GM12872 (cell line): Measurements from ENCODE around the gene KLLN.
A peak's percentile ranks its signal among the peaks of the same experiment; 100 is the strongest.

Experiments
- TF ChIP-seq, protein P1 (sequence below): IDR thresholded peaks from 3 replicates; pipeline ENCODE4 v1.5.1; 2011; ENCODE audit warnings: low read depth, mild to moderate bottlenecking, low read length, moderate library complexity; ENCODE audit not compliant: insufficient read depth

Gene KLLN

DNA sequence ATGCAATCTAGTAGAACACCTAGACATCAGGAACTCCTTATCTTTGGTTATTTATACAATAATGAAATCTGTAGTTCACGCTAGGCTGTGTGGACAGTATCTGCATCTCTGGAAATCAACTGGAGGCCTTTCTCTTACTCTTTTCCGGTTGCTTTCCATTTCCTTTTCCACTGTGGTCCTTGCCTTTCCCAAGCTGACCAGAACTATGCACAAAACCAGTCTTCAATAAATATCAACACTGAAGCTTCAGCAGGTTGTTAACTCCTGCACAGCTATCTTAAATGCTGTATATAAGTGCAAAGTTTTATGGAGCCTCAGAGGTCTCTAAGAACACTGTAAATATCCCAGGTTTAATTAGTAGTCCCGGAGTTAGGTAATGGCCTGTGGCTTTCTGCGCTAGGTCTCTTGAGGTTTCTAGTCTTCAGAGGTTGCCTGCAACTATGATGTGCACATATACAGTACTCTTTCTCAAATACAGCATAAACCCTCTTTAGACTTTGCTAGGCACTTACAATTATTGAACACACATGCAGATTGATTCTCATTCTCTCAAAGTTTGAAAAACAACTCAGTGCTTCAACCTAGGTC is 2.4 kb downstream of the KLLN start:
- TF ChIP-seq, protein P1, sequence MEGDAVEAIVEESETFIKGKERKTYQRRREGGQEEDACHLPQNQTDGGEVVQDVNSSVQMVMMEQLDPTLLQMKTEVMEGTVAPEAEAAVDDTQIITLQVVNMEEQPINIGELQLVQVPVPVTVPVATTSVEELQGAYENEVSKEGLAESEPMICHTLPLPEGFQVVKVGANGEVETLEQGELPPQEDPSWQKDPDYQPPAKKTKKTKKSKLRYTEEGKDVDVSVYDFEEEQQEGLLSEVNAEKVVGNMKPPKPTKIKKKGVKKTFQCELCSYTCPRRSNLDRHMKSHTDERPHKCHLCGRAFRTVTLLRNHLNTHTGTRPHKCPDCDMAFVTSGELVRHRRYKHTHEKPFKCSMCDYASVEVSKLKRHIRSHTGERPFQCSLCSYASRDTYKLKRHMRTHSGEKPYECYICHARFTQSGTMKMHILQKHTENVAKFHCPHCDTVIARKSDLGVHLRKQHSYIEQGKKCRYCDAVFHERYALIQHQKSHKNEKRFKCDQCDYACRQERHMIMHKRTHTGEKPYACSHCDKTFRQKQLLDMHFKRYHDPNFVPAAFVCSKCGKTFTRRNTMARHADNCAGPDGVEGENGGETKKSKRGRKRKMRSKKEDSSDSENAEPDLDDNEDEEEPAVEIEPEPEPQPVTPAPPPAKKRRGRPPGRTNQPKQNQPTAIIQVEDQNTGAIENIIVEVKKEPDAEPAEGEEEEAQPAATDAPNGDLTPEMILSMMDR: no peak

DNA sequence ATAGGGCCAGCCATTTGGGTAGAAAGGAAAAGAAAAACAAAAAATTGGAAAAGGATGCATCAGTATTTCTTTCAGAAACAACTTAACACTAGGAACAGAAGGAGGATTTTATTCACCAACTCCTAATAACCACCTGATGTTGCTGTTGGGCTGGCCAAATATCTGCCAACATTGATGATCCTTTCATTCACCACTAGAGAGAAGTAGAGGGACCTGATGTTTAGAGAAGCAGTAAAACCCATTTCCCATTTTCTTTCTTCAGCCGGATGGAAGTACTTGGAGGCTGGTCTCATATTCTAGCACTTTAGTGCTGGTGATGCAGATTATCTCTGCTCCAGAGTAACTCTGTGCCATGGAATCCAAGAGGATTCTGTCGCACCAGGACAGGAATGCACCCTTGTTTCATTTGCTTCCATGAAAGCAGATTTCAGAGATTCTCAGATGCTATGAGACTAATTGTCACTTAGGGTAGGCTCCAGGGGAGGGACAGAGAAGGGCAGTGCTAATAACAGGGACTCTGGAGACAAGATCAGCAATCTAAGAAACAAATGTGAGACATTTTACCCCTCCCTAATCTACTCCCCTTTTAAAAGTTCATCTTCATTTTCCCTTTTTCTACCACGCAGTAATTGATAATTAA is 3.1 kb downstream of the KLLN start:
- TF ChIP-seq, protein P1: peak; percentile 72

DNA sequence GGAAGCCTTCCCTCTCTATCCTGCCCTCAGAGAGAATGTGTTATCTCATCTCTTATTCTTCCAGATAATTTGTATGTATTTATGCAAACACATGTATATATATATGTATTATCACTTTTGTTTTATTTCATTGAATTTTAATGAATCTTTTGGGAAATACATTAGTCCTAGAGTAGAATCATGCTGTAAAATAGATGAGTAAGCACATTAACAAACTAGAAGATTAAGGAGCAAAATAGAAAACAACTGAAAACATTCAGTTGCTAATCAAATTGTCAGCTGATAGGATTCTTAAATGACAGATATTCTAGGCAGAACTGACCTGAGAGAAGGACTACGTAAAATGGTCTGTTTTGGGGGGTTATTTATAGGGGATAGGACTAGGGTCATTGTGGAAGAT is 11.2 kb downstream of the KLLN start:
- TF ChIP-seq, protein P1: no peak

DNA sequence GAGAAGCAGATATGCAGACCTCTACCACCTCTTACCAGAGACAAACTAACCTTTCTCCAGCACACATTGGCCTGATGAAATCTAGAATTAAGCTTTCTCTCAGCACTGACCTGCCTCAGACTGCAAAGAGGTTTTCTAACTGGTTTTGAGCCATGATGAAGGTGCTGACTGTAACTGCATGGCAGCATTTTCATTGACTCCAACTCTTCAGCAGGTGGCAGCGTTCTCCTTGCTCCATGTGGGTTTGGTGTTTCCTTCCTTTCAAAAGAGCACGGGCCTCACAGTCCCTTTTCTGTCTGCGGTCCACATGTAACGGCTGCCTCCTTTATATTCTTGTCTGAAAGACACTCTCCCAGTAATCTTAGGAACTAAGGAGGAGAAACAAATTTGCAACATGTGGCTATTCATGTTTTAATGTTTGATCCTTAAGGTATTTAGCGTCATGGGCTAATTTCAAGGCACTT is 12.6 kb downstream of the KLLN start:
- TF ChIP-seq, protein P1: peak; percentile 74

DNA sequence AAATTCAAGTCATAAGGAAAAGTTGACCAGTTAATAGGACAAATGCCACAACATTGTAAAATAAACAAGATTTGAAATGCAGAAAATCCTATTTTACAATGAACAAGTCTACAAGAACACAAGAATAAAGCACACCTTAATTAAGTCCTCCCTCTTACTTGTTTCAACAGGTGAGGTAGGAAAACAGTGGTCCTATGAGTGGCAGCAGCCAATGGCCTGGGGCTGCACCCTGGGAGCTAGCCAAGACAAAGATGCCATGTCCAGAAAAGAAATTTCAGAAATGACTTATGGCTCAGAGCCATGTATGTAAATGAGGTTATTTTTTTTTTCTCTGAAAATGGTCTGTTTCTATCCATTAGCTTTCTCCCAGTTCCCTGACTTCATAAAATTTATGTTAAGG is 14.3 kb downstream of the KLLN start:
- TF ChIP-seq, protein P1: no peak

DNA sequence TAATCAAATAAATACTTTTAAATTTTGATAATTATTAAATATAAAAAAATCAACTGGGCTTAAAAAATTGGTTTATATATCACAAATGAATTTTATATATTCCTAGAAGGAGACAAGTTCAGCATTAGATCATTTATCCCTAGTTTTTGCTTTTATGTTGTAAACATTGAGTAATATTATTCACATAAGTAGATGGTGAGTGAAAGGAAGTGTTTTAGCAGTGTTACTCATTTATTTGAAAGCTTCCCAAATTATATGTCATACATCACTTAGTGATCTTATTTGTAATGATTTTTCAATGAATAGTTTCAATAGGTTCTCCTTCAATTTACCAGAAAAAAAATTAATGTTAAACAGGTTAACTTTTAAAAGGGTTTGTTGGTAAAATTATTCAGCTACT is 15.8 kb downstream of the KLLN start:
- TF ChIP-seq, protein P1: no peak

DNA sequence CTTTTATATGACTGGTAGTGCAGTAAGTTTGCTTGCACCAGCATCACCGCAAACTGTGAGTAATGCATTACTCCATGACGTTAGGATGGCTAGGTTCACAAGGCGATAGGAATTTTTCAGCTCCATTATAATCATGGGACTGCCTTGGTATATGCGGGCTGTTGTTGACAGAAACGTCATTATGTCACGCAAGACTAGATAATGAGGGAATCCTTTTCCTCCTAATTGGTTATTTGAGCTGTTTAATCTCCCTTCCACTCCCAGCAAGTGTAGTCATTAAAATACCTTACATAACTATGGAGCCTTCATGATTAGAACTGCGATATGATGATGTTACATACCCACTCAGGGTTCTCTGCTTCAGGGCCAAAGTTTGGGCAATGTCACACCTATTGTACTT is 17.3 kb downstream of the KLLN start:
- TF ChIP-seq, protein P1: no peak
